Heart right ventricle (tissue), 16 donors: ENCODE data around the gene PHC3. TPM values are rescaled to one million over a fixed set of nuclear protein-coding genes. Genes with fewer than 3 reads are reported as not detected.

Experiments used
- ATAC-seq, 8 donors: fragments of 200-7000 bp; cut with Tn5 transposase; one replicate each; pipeline ENCODE4 v1.9.1; 2020; ENCODE audit warnings: mild to moderate bottlenecking in 8 of 8, moderate library complexity in 8 of 8, moderate number of reproducible peaks in 1 of 8
- DNase-seq, 2 donors: peaks; one replicate each; pipeline ENCODE4 v3.0.0-alpha.2; 2020
- H3K27ac ChIP-seq, 10 donors: fragments of 200-600 bp; sonication (generic) in 2 of 10; one replicate each; pipeline versions ENCODE4 v1.5.0 to v1.8.0; 2020 to 2022; ENCODE audit warnings: mild to moderate bottlenecking in 3 of 10
- H3K27me3 ChIP-seq, 7 donors: fragments of 200-600 bp; one replicate each; pipeline ENCODE4 v1.8.0; 2021 to 2022; ENCODE audit warnings: mild to moderate bottlenecking in 2 of 7
- H3K36me3 ChIP-seq, 9 donors: fragments of 200-600 bp; sonication (generic) in 1 of 9; one replicate each; pipeline versions ENCODE4 v1.5.0 to v1.8.0; 2020 to 2022; ENCODE audit warnings: mild to moderate bottlenecking in 2 of 9
- H3K4me1 ChIP-seq, 9 donors: fragments of 200-600 bp; sonication (generic) in 1 of 9; one replicate each; pipeline versions ENCODE4 v1.5.0 to v1.8.0; 2020 to 2022; ENCODE audit warnings: mild to moderate bottlenecking in 4 of 9
- H3K4me3 ChIP-seq, 10 donors: fragments of 200-600 bp; sonication (generic) in 2 of 10; one replicate each; pipeline versions ENCODE4 v1.5.0 to v1.8.0; 2020 to 2022; ENCODE audit warnings: mild to moderate bottlenecking in 7 of 10, moderate library complexity in 2 of 10
- H3K9me3 ChIP-seq, 11 donors: fragments of 200-600 bp in 10 of 11; sonication (generic) in 2 of 11; one replicate each; pipeline versions ENCODE4 v1.5.0 to v1.8.0; 2013 to 2022; ENCODE audit warnings: mild to moderate bottlenecking in 2 of 11, control low read depth in 1 of 11, moderate library complexity in 1 of 11
- CTCF ChIP-seq, 9 donors: fragments of 200-600 bp; sonication (generic) in 2 of 9; IDR thresholded peaks; one replicate each; pipeline versions ENCODE4 v1.5.0 to v1.8.0; 2021 to 2022; ENCODE audit warnings: antibody characterized with exemption in 9 of 9, mild to moderate bottlenecking in 5 of 9, moderate library complexity in 1 of 9
- WGBS, 2 donors: extraction: QIAGEN DNeasy Blood & Tissue Kit; methylation state at CpG; one replicate each; pipeline ENCODE4 v1.1.7; 2013; ENCODE audit warnings: inconsistent platforms in 1 of 2; 5-methylcytosine and 5-hydroxymethylcytosine counted together
- intact Hi-C, 10 donors: fragments of 100-400 bp; cut with DNase I; formaldehyde crosslinking; loops; one replicate each; pipeline versions ENCODE4 v1.11.1 to v1.14.2; 2022
- polyA plus RNA-seq, 2 donors: library from polyadenylated mRNA; stranded (reverse); fragments of 200-250 nt; gene quantifications; one replicate each; pipeline ENCODE4 v1.2.3, GENCODE V29; 2013
- total RNA-seq, 10 donors: library from RNA; stranded (reverse); fragmentation: NEBNext Ultra II Directional in 3 of 10; extraction: Animal tissue kit (Norgen Biotek cat#: 25700) in 3 of 10; gene quantifications; one replicate each; pipeline versions ENCODE4 v1.2.1 to v1.2.4, GENCODE V29; 2021 to 2023
- donor health status: Arrhythmogenic right ventricular cardiomyopathy.
- donor health status: ischemic (EF 13 %, LVEDD 7.1; RV severe dilation, severe dysfunction).
- donor health status: healthy with polysubstance abuse.
- donor health status: DM: no; HTN: yes; CAD: no.
- donor health status: DM: no; HTN: no; CAD: no.
- donor health status: ischemic (EF 25% LVEDD 6.9; RV normal size, moderate dysfunction).
- donor health status: ischemic (EF 25% LVEDD 5.7; RV mildly dilated, moderate dysfunction).
- donor health status: healthy.
- donor health status: DM: yes; HTN: yes; CAD: no.
- donor health status: Ischemic cardiomyopathy.
- donor health status: ischemic (EF 35%, LVEDD 5.7; RV mildly dilated, moderate dysfunction).
- donor health status: nonischemic (EF 11% LVEDD 7.7; RV severe dilation, severe dysfunction).
- donor health status: DM: yes; HTN: yes; CAD: no.
- donor health status: PGD.
- donor health status: ischemic (EF 29% LVEDD 5.4; RV normal size, mild dysfunction).
- donor health status: nonischemic (EF 23%, LVEDD 6.1; RV moderate dilation, normal function).

The PHC3 gene
- total and polyA plus RNA-seq, 12 donors, result 2.4 to 70.8 (median 55.3) TPM

- no peak overlapping the region for H3K27ac ChIP-seq
- DNase-seq (no peak), ATAC-seq (no peak)
- H3K36me3 ChIP-seq, result no peaks in the 10 kb centered on the region
- H3K4me1 ChIP-seq, result peaks cover 0 to 7% (median 0%) of the 10 kb centered on the region in 9 donors
- no peak for TF ChIP-seq CTCF (IDR thresholded peaks at IDR 0.05)
- 90 to 91% methylated on average over 3 of the region's 3 CpGs for WGBS, 2 donors
- H3K4me3 ChIP-seq, result no peak overlapping the region
- H3K27me3 ChIP-seq, result no peaks in the 10 kb centered on the region
- H3K9me3 ChIP-seq, result no peaks in the 10 kb centered on the region
- intact Hi-C loops, result loop anchor here in 1 of 10 donors (10.0 kb wide), 1 partner anchor 192 kb away; the partner anchor contains the start of gene LRRC31
These were observed 124.7 kb downstream of the PHC3 start for GRCh38 chr3:170056710-170057454.

GRCh38 chr3:170055209-170055608, 126.3 kb downstream of the PHC3 start:
- H3K4me3 ChIP-seq, result no peak overlapping the region
- peaks cover 0 to 7% (median 0%) of the 10 kb centered on the region in 9 donors for H3K4me1 ChIP-seq
- H3K27ac ChIP-seq, result no peak overlapping the region
- DNase-seq (no peak), ATAC-seq (no peak)
- H3K9me3 ChIP-seq, result no peaks in the 10 kb centered on the region
- intact Hi-C loops, result loop anchor here in 1 of 10 donors (10.0 kb wide), 1 partner anchor 190 kb away; the partner anchor contains the start of gene LRRC31
- no peaks in the 10 kb centered on the region for H3K36me3 ChIP-seq
- 89 to 91% methylated on average over 5 of the region's 5 CpGs for WGBS, 2 donors
- H3K27me3 ChIP-seq, result no peaks in the 10 kb centered on the region
- TF ChIP-seq CTCF (IDR thresholded peaks at IDR 0.05), result no peak

- Histone ChIP-seq H3K36me3 (no peaks in the 10 kb centered on the region), H3K27ac (no peak overlapping the region), H3K4me1 (peaks cover 0 to 16% (median 0%) of the 10 kb centered on the region in 9 donors), H3K9me3 (no peaks in the 10 kb centered on the region), H3K4me3 (no peak overlapping the region), H3K27me3 (no peaks in the 10 kb centered on the region)
- no peak for DNase-seq
- TF ChIP-seq CTCF (IDR thresholded peaks at IDR 0.05), result peak in 3 of 9 donors; percentile 26 to 31 (median 29)
- WGBS, 2 donors, result 92 to 94% methylated on average over 1 of the region's 1 CpG
- intact Hi-C loops, result loop anchor here in 1 of 10 donors (10.0 kb wide), 1 partner anchor 189 kb away; the partner anchor contains the start of gene LRRC31
- no peak for ATAC-seq
These were observed 127.3 kb downstream of the PHC3 start for GRCh38 chr3:170054204-170054603.

- Histone ChIP-seq H3K27me3 (no peaks in the 10 kb centered on the region), H3K36me3 (no peaks in the 10 kb centered on the region), H3K4me1 (peaks cover 0 to 15% (median 0%) of the 10 kb centered on the region in 9 donors), H3K9me3 (no peaks in the 10 kb centered on the region), H3K27ac (no peak overlapping the region), H3K4me3 (no peak overlapping the region)
- intact Hi-C loops, result loop anchor here in 1 of 10 donors (10.0 kb wide), 1 partner anchor 188 kb away; the partner anchor contains the start of gene LRRC31
- ATAC-seq (no peak), DNase-seq (no peak)
- no peak for TF ChIP-seq CTCF (IDR thresholded peaks at IDR 0.05)
These were observed 129.1 kb downstream of the PHC3 start for GRCh38 chr3:170052398-170052797.
